GM23248 (cell line): Measurements from ENCODE around the gene LARP1. TPM values are rescaled to one million over a fixed set of nuclear protein-coding genes. Genes with fewer than 3 reads are reported as not detected.

Experiments
- DNase-seq: peaks from one replicate; pipeline ENCODE4 v3.0.0-alpha.2; 2015
- H2AFZ ChIP-seq: fragments of 200-600 bp; sonication (generic); 2 replicates; pipeline ENCODE4 v1.6.1; 2016; ENCODE audit warnings: antibody characterized with exemption
- H3F3A ChIP-seq: fragments of 200-600 bp; sonication (generic); 2 replicates; pipeline ENCODE4 v1.6.1; 2016; ENCODE audit warnings: mild to moderate bottlenecking, antibody characterized with exemption, mixed run types; ENCODE audit not compliant: insufficient read depth
- H3K27ac ChIP-seq: fragments of 200-600 bp; sonication (generic); 2 replicates; pipeline ENCODE4 v1.5.1; 2016; ENCODE audit warnings: mild to moderate bottlenecking
- H3K27me3 ChIP-seq: fragments of 200-600 bp; sonication (generic); replicated peaks from 2 replicates; pipeline ENCODE4 v1.6.1; 2016; ENCODE audit warnings: mild to moderate bottlenecking; ENCODE audit not compliant: insufficient read depth
- H3K36me3 ChIP-seq: fragments of 200-600 bp; sonication (generic); 2 replicates; pipeline ENCODE4 v1.6.1; 2016; ENCODE audit warnings: low read depth, mild to moderate bottlenecking
- H3K4me1 ChIP-seq: fragments of 200-600 bp; sonication (generic); 2 replicates; pipeline ENCODE4 v1.6.1; 2016; ENCODE audit warnings: mild to moderate bottlenecking; ENCODE audit not compliant: insufficient read depth
- H3K4me2 ChIP-seq: fragments of 200-600 bp; sonication (generic); one replicate; pipeline ENCODE4 v1.6.1; 2016; ENCODE audit warnings: mild to moderate bottlenecking; ENCODE audit not compliant: unreplicated experiment
- H3K4me3 ChIP-seq: fragments of 200-600 bp; sonication (generic); 2 replicates; pipeline ENCODE4 v1.5.1; 2016; ENCODE audit warnings: mild to moderate bottlenecking
- H3K79me2 ChIP-seq: fragments of 200-600 bp; sonication (generic); 2 replicates; pipeline ENCODE4 v1.6.1; 2016; ENCODE audit warnings: mild to moderate bottlenecking; ENCODE audit not compliant: insufficient read depth
- H3K9ac ChIP-seq: fragments of 200-600 bp; sonication (generic); 2 replicates; pipeline ENCODE4 v1.6.1; 2016; ENCODE audit warnings: mild to moderate bottlenecking
- H3K9me2 ChIP-seq: fragments of 200-600 bp; sonication (generic); 2 replicates; pipeline ENCODE4 v1.6.1; 2016; ENCODE audit warnings: mixed run types, mild to moderate bottlenecking, moderate library complexity; ENCODE audit not compliant: insufficient read depth
- H3K9me3 ChIP-seq: fragments of 200-600 bp; sonication (generic); one replicate; pipeline ENCODE4 v1.6.1; 2017; ENCODE audit warnings: low read depth
- H4K20me1 ChIP-seq: fragments of 200-600 bp; sonication (generic); 2 replicates; pipeline ENCODE4 v1.6.0; 2016; ENCODE audit not compliant: insufficient read depth
- EZH2 ChIP-seq: fragments of 200-600 bp; sonication (generic); IDR thresholded peaks from 2 replicates; pipeline ENCODE4 v1.6.1; 2018; ENCODE audit warnings: antibody characterized with exemption, mild to moderate bottlenecking; ENCODE audit not compliant: insufficient read depth, poor library complexity, severe bottlenecking
- EZH2phosphoT487 ChIP-seq: fragments of 200-600 bp; sonication (generic); IDR thresholded peaks from 2 replicates; pipeline ENCODE4 v1.6.1; 2018; ENCODE audit warnings: antibody characterized with exemption, moderate library complexity, mild to moderate bottlenecking, low read depth; ENCODE audit not compliant: insufficient read depth
- WGBS, 2 experiments: methylation state at CpG; one replicate each; pipeline ENCODE4 v1.1.6; 2015 to 2017; ENCODE audit warnings: low lambda C conversion rate in 2 of 2, low coverage in 1 of 2; ENCODE audit errors: missing lambda C conversion rate in 2 of 2; 5-methylcytosine and 5-hydroxymethylcytosine counted together
- in situ Hi-C: fragments of 300-500 bp; cut with MboI; formaldehyde crosslinking; loops from 2 replicates; pipeline ENCODE4 v1.15.0; 2020
- polyA plus RNA-seq: library from polyadenylated mRNA; unstranded; fragments of >200 nt; fragmentation: Nextera tagmentation; extraction: Ambion mirVana; gene quantifications from 2 replicates; pipeline ENCODE4 v1.2.1, GENCODE V29; 2016
- total RNA-seq: library from RNA; depleted of rRNA; stranded (reverse); fragments of >200 nt; shearing (Covaris generic); gene quantifications from 2 replicates; pipeline ENCODE4 v1.2.3, GENCODE V29; 2014

Gene LARP1
- total and polyA plus RNA-seq, 2 experiments from 2014 or later: 33.8 to 59.9 TPM

DNA sequence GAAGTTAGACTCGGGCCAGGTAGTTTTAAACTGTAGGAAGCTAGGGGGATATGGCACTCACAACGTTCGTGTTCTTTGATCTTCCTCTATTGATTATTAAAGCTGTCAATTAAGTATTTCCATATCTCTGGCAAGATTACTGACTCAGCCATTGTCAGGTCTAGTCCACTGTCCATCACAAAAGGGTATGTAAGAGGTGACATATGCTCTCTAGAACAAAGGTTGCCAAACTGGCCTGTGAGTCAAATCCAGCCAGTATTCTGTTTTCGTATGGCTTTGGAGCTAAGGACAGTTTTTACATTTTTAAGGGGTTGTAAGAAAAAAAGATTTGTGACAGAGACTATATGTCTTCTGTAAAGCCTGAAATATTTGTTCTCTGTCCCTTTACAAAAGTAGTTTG is 51.0 kb downstream of the LARP1 start:
- Histone ChIP-seq H3K36me3 (peaks cover 92% of the 10 kb centered on the region), H3K9ac (no peak overlapping the region), H3K9me2 (no peaks in the 10 kb centered on the region), H3K27me3 (no peaks in the 10 kb centered on the region), H3K9me3 (no peaks in the 10 kb centered on the region), H4K20me1 (no peaks in the 10 kb centered on the region), H3K4me3 (no peak overlapping the region), H3F3A (peaks cover 21% of the 10 kb centered on the region), H3K4me1 (peaks cover 3% of the 10 kb centered on the region; the same call in 1 of the 2 replicates), H3K27ac (no peak overlapping the region), H3K79me2 (peaks cover 67% of the 10 kb centered on the region), H3K4me2 (no peak overlapping the region), H2AFZ (no peak overlapping the region)
- in situ Hi-C loops: loop anchor here (25.0 kb wide), 1 partner anchor 344 kb away; no protein-coding TSS in a partner anchor
- no peak for DNase-seq
- no peak for TF ChIP-seq EZH2
- TF ChIP-seq EZH2phosphoT487: no peak
- 72 to 78% methylated on average over 4 of the region's 4 CpGs for WGBS, 2 experiments

DNA sequence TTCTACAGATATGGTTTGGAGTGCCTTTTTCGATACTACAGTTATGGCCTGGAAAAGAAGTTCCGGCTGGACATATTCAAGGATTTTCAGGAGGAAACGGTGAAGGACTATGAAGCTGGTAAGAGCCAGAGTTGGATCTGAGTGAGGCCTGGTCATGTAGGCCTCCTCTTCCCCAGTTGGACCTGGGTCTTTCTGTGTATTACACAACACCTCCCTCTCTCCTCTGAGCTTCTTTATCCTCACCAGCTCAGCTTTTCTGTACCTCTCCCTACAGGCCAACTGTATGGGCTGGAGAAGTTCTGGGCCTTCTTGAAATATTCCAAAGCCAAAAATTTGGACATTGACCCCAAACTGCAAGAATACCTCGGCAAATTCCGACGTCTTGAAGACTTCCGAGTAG is 56.1 kb downstream of the LARP1 start:
- 79 to 83% methylated on average over 7 of the region's 7 CpGs for WGBS, 2 experiments

DNA sequence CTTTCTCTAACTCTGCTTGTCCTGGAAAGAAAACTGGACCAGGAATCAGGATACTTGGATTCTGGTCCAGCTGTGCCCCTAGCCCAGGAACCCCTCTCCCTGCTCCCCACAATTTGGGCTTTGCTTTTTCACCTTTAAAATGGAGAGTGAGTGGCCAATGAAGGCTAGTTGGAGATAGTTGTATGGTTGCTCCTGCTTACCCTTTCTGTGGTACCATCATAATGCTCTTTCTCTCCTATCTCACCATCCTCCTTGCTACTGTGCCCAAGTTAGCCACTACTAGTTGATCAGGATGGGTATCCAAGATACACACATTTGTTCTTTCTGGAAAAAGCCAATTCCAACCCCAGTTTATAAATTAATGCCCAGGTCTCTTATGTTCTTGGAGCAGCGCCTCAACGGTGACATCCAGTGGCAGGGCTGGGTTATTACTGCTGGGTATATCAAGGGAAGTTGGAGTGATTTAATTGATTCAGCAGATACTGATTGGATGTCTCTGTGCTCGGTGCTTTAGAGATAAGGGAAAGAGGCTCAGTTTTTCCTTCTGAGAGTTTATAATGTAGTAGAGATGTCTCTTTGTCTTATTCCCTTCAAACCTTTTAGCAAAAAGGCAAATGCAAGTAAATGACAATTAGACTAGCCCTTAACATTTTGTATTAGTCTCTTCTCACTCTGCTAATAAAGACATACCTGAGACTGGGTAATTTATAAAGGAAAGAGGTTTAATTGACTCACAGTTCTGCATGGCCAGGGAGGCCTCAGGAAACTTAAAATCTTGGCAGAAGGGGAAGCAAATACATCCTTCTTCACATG is 56.7 kb downstream of the LARP1 start:
- Histone ChIP-seq H2AFZ (no peak overlapping the region), H3F3A (peaks cover 14% of the 10 kb centered on the region), H3K9me3 (no peaks in the 10 kb centered on the region), H3K27ac (no peak overlapping the region), H3K27me3 (no peaks in the 10 kb centered on the region), H3K36me3 (peaks cover 51% of the 10 kb centered on the region), H3K4me1 (no peaks in the 10 kb centered on the region), H3K79me2 (peaks cover 24% of the 10 kb centered on the region), H3K9me2 (no peaks in the 10 kb centered on the region), H3K4me3 (no peak overlapping the region), H3K9ac (no peak overlapping the region), H4K20me1 (no peaks in the 10 kb centered on the region), H3K4me2 (no peak overlapping the region)
- DNase-seq: peak; percentile 73
- 76% methylated on average over 3 of the region's 3 CpGs for WGBS, 2 experiments
- in situ Hi-C loops: loop anchor here (10.0 to 25.0 kb wide), 2 partner anchors 167 to 350 kb away; no protein-coding TSS in a partner anchor
- TF ChIP-seq EZH2phosphoT487: no peak
- TF ChIP-seq EZH2: no peak

More for the DNA sequence above, 56.1 kb downstream of the LARP1 start:
- Histone ChIP-seq H3K9ac (no peak overlapping the region), H2AFZ (no peak overlapping the region), H3K27me3 (no peaks in the 10 kb centered on the region), H3K4me3 (no peak overlapping the region), H3K36me3 (peaks cover 57% of the 10 kb centered on the region), H3K4me2 (no peak overlapping the region), H3F3A (peaks cover 14% of the 10 kb centered on the region), H3K79me2 (peaks cover 26% of the 10 kb centered on the region), H4K20me1 (no peaks in the 10 kb centered on the region), H3K9me3 (no peaks in the 10 kb centered on the region), H3K4me1 (no peaks in the 10 kb centered on the region), H3K27ac (no peak overlapping the region), H3K9me2 (no peaks in the 10 kb centered on the region)
- no peak for DNase-seq
- TF ChIP-seq EZH2phosphoT487: no peak
- TF ChIP-seq EZH2: no peak
- in situ Hi-C loops: loop anchor here (10.0 to 25.0 kb wide), 2 partner anchors 166 to 349 kb away; no protein-coding TSS in a partner anchor

DNA sequence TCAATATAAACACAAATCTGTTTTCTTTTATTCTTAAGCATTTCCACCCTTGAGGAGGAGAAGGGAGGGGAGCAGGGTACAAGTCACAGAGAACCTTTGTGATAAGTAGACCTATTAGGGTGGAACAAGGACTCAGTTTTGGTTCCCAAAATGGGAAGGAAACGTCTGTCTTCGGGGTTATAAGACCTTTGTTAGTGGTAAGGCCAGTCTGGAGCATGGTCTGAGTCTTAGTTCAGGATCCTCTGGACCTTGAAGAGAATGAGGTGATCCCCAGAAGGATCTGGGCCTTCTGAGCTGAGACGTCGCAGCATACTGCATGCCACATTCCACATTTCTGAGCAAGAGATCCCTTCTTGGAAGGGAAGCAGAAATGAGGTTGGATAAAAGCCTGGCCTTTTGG is 58.0 kb downstream of the LARP1 start:
- TF ChIP-seq EZH2phosphoT487: no peak
- no peak for TF ChIP-seq EZH2
- WGBS, 2 experiments: 79 to 88% methylated on average over 4 of the region's 4 CpGs
- Histone ChIP-seq H3K4me1 (no peaks in the 10 kb centered on the region), H3K4me3 (no peak overlapping the region), H3K4me2 (no peak overlapping the region), H3K9ac (no peak overlapping the region), H3K9me3 (no peaks in the 10 kb centered on the region), H4K20me1 (no peaks in the 10 kb centered on the region), H2AFZ (no peak overlapping the region), H3K79me2 (peaks cover 24% of the 10 kb centered on the region), H3K9me2 (no peaks in the 10 kb centered on the region), H3F3A (peaks cover 14% of the 10 kb centered on the region), H3K27ac (no peak overlapping the region), H3K27me3 (no peaks in the 10 kb centered on the region), H3K36me3 (peaks cover 46% of the 10 kb centered on the region)
- in situ Hi-C loops: loop anchor here (10.0 to 25.0 kb wide), 2 partner anchors 168 to 351 kb away; no protein-coding TSS in a partner anchor
- no peak for DNase-seq
